Tibial artery (tissue), 4 donors: Measurements from ENCODE around the gene ENHO.
"Not testable (repeated sequence)": the region's sequence is repeated elsewhere in the genome, so short reads cannot be mapped to it uniquely, and the experiment has no call there.

Source experiments
- DNase-seq, 2 donors: peaks; one replicate each; pipeline ENCODE4 v3.0.0-alpha.2; 2019
- H3K27ac ChIP-seq, 2 donors: fragments of 200-600 bp; sonication (generic) in 1 of 2; 1 replicate in 1 of 2; 2 replicates in 1 of 2; pipeline ENCODE4 v1.5.1; 2018 to 2019; ENCODE audit warnings: mild to moderate bottlenecking in 1 of 2
- H3K27me3 ChIP-seq, 2 donors: fragments of 200-600 bp; sonication (generic) in 1 of 2; one replicate each; pipeline versions ENCODE4 v1.5.1 to v1.6.0; 2016 to 2019
- H3K36me3 ChIP-seq, 3 donors: fragments of 200-600 bp; sonication (generic) in 2 of 3; one replicate each; pipeline ENCODE4 v1.5.1; 2016 to 2019; ENCODE audit warnings: mild to moderate bottlenecking in 2 of 3
- H3K4me1 ChIP-seq, 4 donors: fragments of 200-600 bp; sonication (generic) in 2 of 4; 1 replicate in 3 of 4; 2 replicates in 1 of 4; pipeline ENCODE4 v1.5.1; 2016 to 2019
- H3K4me3 ChIP-seq, 2 donors: fragments of 200-600 bp; sonication (generic) in 1 of 2; 1 replicate in 1 of 2; 2 replicates in 1 of 2; pipeline ENCODE4 v1.5.1; 2018 to 2019; ENCODE audit warnings: mild to moderate bottlenecking in 2 of 2
- H3K9me3 ChIP-seq, 3 donors: fragments of 200-600 bp; sonication (generic) in 1 of 3; one replicate each; pipeline ENCODE4 v1.5.1; 2016 to 2019
- CTCF ChIP-seq, 2 experiments: fragments of 200-600 bp in 1 of 2; fragments of 450-650 bp in 1 of 2; IDR thresholded peaks; one replicate each; pipeline ENCODE4 v1.5.1; 2017 to 2019; ENCODE audit warnings: antibody characterized with exemption in 2 of 2, mild to moderate bottlenecking in 1 of 2, moderate library complexity in 1 of 2
- intact Hi-C: fragments of 100-400 bp; cut with DNase I; formaldehyde crosslinking; loops from one replicate; pipeline ENCODE4 v1.15.0; 2023; ENCODE audit warnings: low total_unique reads

The ENHO gene

GRCh38 chr9:34486572-34486971, 36.2 kb downstream of the ENHO start:
- H3K36me3 ChIP-seq, result no peaks in the 10 kb centered on the region
- no peak overlapping the region for H3K4me3 ChIP-seq
- intact Hi-C loops, result no loop called here
- H3K27ac ChIP-seq, result no peak overlapping the region
- H3K9me3 ChIP-seq, result no peaks in the 10 kb centered on the region
- no peak for TF ChIP-seq CTCF (IDR thresholded peaks at IDR 0.05)
- peaks cover 0 to 15% of the 10 kb centered on the region in 2 donors for H3K27me3 ChIP-seq
- peaks cover 0 to 6% (median 0%) of the 10 kb centered on the region in 4 donors for H3K4me1 ChIP-seq
- no peak for DNase-seq

GRCh38 chr9:34485822-34486221, 37.0 kb downstream of the ENHO start:
- no peak overlapping the region for H3K4me3 ChIP-seq
- H3K4me1 ChIP-seq, result peaks cover 0 to 6% (median 0%) of the 10 kb centered on the region in 4 donors
- no peaks in the 10 kb centered on the region for H3K9me3 ChIP-seq
- no peaks in the 10 kb centered on the region for H3K36me3 ChIP-seq
- H3K27ac ChIP-seq, result no peak overlapping the region
- H3K27me3 ChIP-seq, result peaks cover 0 to 10% of the 10 kb centered on the region in 2 donors
- intact Hi-C loops, result no loop called here
- no peak for TF ChIP-seq CTCF (IDR thresholded peaks at IDR 0.05)
- no peak for DNase-seq

- Histone ChIP-seq H3K9me3 (no peaks in the 10 kb centered on the region), H3K27me3 (no peaks in the 10 kb centered on the region), H3K27ac (no peak overlapping the region), H3K4me3 (no peak overlapping the region), H3K4me1 (peaks cover 0 to 6% (median 0%) of the 10 kb centered on the region in 4 donors), H3K36me3 (no peaks in the 10 kb centered on the region)
- no peak for TF ChIP-seq CTCF (IDR thresholded peaks at IDR 0.05)
- DNase-seq, result no peak
- intact Hi-C loops, result no loop called here
Measured at GRCh38 chr9:34484678-34485077, 38.1 kb downstream of the ENHO start.

GRCh38 chr9:34482746-34483145, 40.0 kb downstream of the ENHO start:
- H3K4me1 ChIP-seq, H3K9me3 ChIP-seq, H3K27me3 ChIP-seq, H3K36me3 ChIP-seq, H3K4me3 ChIP-seq, DNase-seq, H3K27ac ChIP-seq, intact Hi-C loops: not testable (repeated sequence)

GRCh38 chr9:34481620-34482019, 41.2 kb downstream of the ENHO start:
- H3K27me3 ChIP-seq, H3K36me3 ChIP-seq, intact Hi-C loops, H3K27ac ChIP-seq, H3K9me3 ChIP-seq, H3K4me1 ChIP-seq, DNase-seq, H3K4me3 ChIP-seq: not testable (repeated sequence)

GRCh38 chr9:34479431-34479866, 43.3 kb downstream of the ENHO start:
- TF ChIP-seq CTCF (IDR thresholded peaks at IDR 0.05), result no peak
- peaks cover 0 to 5% of the 10 kb centered on the region in 2 donors for H3K27me3 ChIP-seq
- H3K27ac ChIP-seq, result no peak overlapping the region
- H3K9me3 ChIP-seq, result no peaks in the 10 kb centered on the region
- H3K36me3 ChIP-seq, result no peaks in the 10 kb centered on the region
- no peak for DNase-seq
- H3K4me1 ChIP-seq, result no peaks in the 10 kb centered on the region
- intact Hi-C loops, result no loop called here
- no peak overlapping the region for H3K4me3 ChIP-seq

- Histone ChIP-seq H3K4me3 (no peak overlapping the region), H3K27me3 (peaks cover 0 to 16% of the 10 kb centered on the region in 2 donors), H3K4me1 (no peaks in the 10 kb centered on the region), H3K9me3 (no peaks in the 10 kb centered on the region), H3K36me3 (no peaks in the 10 kb centered on the region), H3K27ac (no peak overlapping the region)
- intact Hi-C loops, result no loop called here
- no peak for TF ChIP-seq CTCF (IDR thresholded peaks at IDR 0.05)
- DNase-seq, result no peak
Measured at GRCh38 chr9:34477541-34477940, 45.2 kb downstream of the ENHO start.
